Endothelial cell of umbilical vein (primary cell): ENCODE results near the gene SLC5A9. TPM values are rescaled to one million over a fixed set of nuclear protein-coding genes. Genes with fewer than 3 reads are reported as not detected.

Source experiments
- BruUV-seq: library from RNA; stranded (reverse); fragments of 400-500 nt; replicated peaks from 2 replicates; lab custom pipeline; 2021; lab: Mats Ljungman, UMichigan
- CTCF ChIA-PET: fragments of 300-600, 350-600 bp; sonication (Branson Sonifier 250); formaldehyde crosslinking; loops from one replicate; lab custom pipeline; 2021; ENCODE audit warnings: antibody characterized with exemption, inconsistent platforms; lab: Charles Lee
- POLR2A ChIA-PET: fragments of 300-600, 350-600 bp; sonication (Branson Sonifier 250); formaldehyde crosslinking; loops from one replicate; lab custom pipeline; 2021; ENCODE audit warnings: antibody characterized with exemption, inconsistent platforms; lab: Charles Lee
- DNase-seq: peaks from one replicate; pipeline ENCODE4 v3.0.0-alpha.2; 2011; ENCODE audit warnings: low read depth, low spot score
- FAIRE-seq: peaks from 2 replicates; lab custom pipeline; 2011; peaks lifted over from hg19 to GRCh38; lab: Jason Lieb, UNC
- H2AFZ ChIP-seq: 2 replicates; pipeline ENCODE4 v1.6.0; 2012; ENCODE audit warnings: low read depth, low read length, control low read depth, inconsistent platforms
- H3K27ac ChIP-seq: 2 replicates; pipeline ENCODE4 v1.5.1; 2011; ENCODE audit warnings: low read depth, mild to moderate bottlenecking, control low read depth, low read length, moderate library complexity; ENCODE audit not compliant: insufficient read depth
- H3K27me3 ChIP-seq, 2 experiments: 2 replicates each; pipeline versions ENCODE4 v1.6.0 to v1.6.1; 2011; ENCODE audit warnings: low read length in 2 of 2, mixed read lengths in 1 of 2; ENCODE audit not compliant: control insufficient read depth in 2 of 2, insufficient read depth in 2 of 2
- H3K36me3 ChIP-seq, 2 experiments: 2 replicates in 1 of 2; 3 replicates in 1 of 2; pipeline ENCODE4 v1.5.1; 2011; ENCODE audit warnings: low read length in 2 of 2, mild to moderate bottlenecking in 1 of 2, moderate library complexity in 1 of 2; ENCODE audit not compliant: control insufficient read depth in 2 of 2, insufficient read depth in 2 of 2; ENCODE audit errors: extremely low read depth in 1 of 2
- H3K4me1 ChIP-seq: 3 replicates; pipeline ENCODE4 v1.5.1; 2011; ENCODE audit warnings: mild to moderate bottlenecking, low read length; ENCODE audit not compliant: control insufficient read depth, insufficient read depth; ENCODE audit errors: extremely low read depth
- H3K4me2 ChIP-seq: 2 replicates; pipeline ENCODE4 v1.6.1; 2011; ENCODE audit warnings: low read length, control low read depth, mixed read lengths; ENCODE audit not compliant: insufficient read depth
- H3K4me3 ChIP-seq, 3 experiments: fragments of 200-600 bp in 1 of 3; sonication (generic), shearing (Covaris generic) in 1 of 3; replicated peaks in 1 of 3; 2 replicates each; pipeline ENCODE4 v1.5.1; 2011 to 2016; ENCODE audit warnings: control low read depth in 3 of 3, low read length in 3 of 3, mild to moderate bottlenecking in 2 of 3, inconsistent platforms in 1 of 3, low read depth in 1 of 3, moderate library complexity in 1 of 3; ENCODE audit not compliant: insufficient read depth in 1 of 3
- H3K79me2 ChIP-seq: 2 replicates; pipeline ENCODE4 v1.6.0; 2012; ENCODE audit warnings: low read length, inconsistent platforms; ENCODE audit not compliant: control insufficient read depth, insufficient read depth
- H3K9ac ChIP-seq: replicated peaks from 2 replicates; pipeline ENCODE3; 2011; ENCODE audit warnings: low read length, control low read depth; ENCODE audit not compliant: insufficient read depth; ENCODE audit errors: extremely low read depth
- H3K9me1 ChIP-seq: replicated peaks from 3 replicates; pipeline ENCODE4 v1.6.0; 2011; ENCODE audit warnings: mild to moderate bottlenecking, low read length; ENCODE audit not compliant: control insufficient read depth, insufficient read depth; ENCODE audit errors: extremely low read depth
- H3K9me3 ChIP-seq: replicated peaks from 2 replicates; pipeline ENCODE4 v1.5.1; 2012; ENCODE audit warnings: low read length, inconsistent platforms; ENCODE audit not compliant: control insufficient read depth, insufficient read depth
- H4K20me1 ChIP-seq: replicated peaks from 2 replicates; pipeline ENCODE3; 2011; ENCODE audit warnings: mild to moderate bottlenecking, low read length; ENCODE audit not compliant: control insufficient read depth, insufficient read depth; ENCODE audit errors: extremely low read depth
- EZH2 ChIP-seq: IDR thresholded peaks from 2 replicates; pipeline ENCODE4 v1.6.1; 2012; ENCODE audit warnings: borderline replicate concordance, low read depth, mild to moderate bottlenecking, moderate library complexity, low read length, inconsistent platforms; ENCODE audit not compliant: severe bottlenecking
- FOS ChIP-seq: IDR thresholded peaks from 2 replicates; pipeline ENCODE4 v1.6.1; 2011; ENCODE audit warnings: mild to moderate bottlenecking, low read length, moderate library complexity, borderline replicate concordance; ENCODE audit not compliant: insufficient read depth
- GATA2 ChIP-seq: IDR thresholded peaks from 2 replicates; pipeline ENCODE4 v1.7.0; 2011; ENCODE audit warnings: low read depth, mild to moderate bottlenecking, moderate library complexity, mixed read lengths, low read length; ENCODE audit not compliant: insufficient read length, insufficient read depth
- JUN ChIP-seq: IDR thresholded peaks from 2 replicates; pipeline ENCODE4 v1.6.1; 2011; ENCODE audit warnings: borderline replicate concordance, low read depth; ENCODE audit not compliant: insufficient read length, insufficient read depth
- MYC ChIP-seq: IDR thresholded peaks from one replicate; pipeline ENCODE4 v1.6.1; 2011; ENCODE audit warnings: mild to moderate bottlenecking, low read depth, low read length
- POLR2A ChIP-seq: IDR thresholded peaks from 2 replicates; pipeline ENCODE4 v1.6.1; 2012; ENCODE audit warnings: low read depth, mild to moderate bottlenecking, control low read depth, low read length
- POLR2AphosphoS5 ChIP-seq: IDR thresholded peaks from 2 replicates; pipeline ENCODE4 v1.6.1; 2012; ENCODE audit warnings: low read depth, mild to moderate bottlenecking, control low read depth, low read length, moderate library complexity; ENCODE audit not compliant: insufficient read depth
- dilution Hi-C: fragments of 300-500 bp; cut with MboI; formaldehyde crosslinking; loops from one replicate; pipeline ENCODE4 v1.15.0; 2019; ENCODE audit warnings: low sequenced_read_pairs; ENCODE audit not compliant: extremely low pct_ligation_motif_present
- intact Hi-C: fragments of 100-400 bp; cut with micrococcal nuclease; formaldehyde crosslinking; loops from one replicate; pipeline ENCODE4 v1.10.0; 2022
- polyA plus RNA-seq, 4 experiments: library from polyadenylated mRNA; depleted of rRNA in 3 of 4; stranded (reverse) in 3 of 4; unstranded in 1 of 4; fragments of >200 nt; gene quantifications; 2 replicates each; pipeline versions ENCODE4 v1.2.1 to v1.2.3, GENCODE V29; 2011 to 2012; ENCODE audit warnings: missing spikeins in 1 of 4
- total RNA-seq: library from RNA; stranded (reverse); gene quantifications from 2 replicates; pipeline ENCODE4 v1.2.3, GENCODE V29; 2021
- TF ChIP-seq, protein P1 (sequence below): IDR thresholded peaks from 2 replicates; pipeline ENCODE4 v1.6.1; 2011; ENCODE audit not compliant: insufficient read depth, insufficient read length
- TF ChIP-seq, protein P2 (sequence below), 2 donors: IDR thresholded peaks; 1 replicate in 1 of 2; 2 replicates in 1 of 2; pipeline ENCODE4 v1.5.1; 2011; ENCODE audit warnings: low read length in 2 of 2, mild to moderate bottlenecking in 2 of 2, moderate library complexity in 2 of 2, control low read depth in 1 of 2, inconsistent platforms in 1 of 2, low read depth in 1 of 2; ENCODE audit not compliant: insufficient read depth in 1 of 2; ENCODE audit errors: extremely low read depth in 1 of 2

SLC5A9 gene
- total and polyA plus RNA-seq, 2 donors (not counting 3 experiments of a cell fraction or from before 2014, with no cell fraction given): not detected

DNA sequence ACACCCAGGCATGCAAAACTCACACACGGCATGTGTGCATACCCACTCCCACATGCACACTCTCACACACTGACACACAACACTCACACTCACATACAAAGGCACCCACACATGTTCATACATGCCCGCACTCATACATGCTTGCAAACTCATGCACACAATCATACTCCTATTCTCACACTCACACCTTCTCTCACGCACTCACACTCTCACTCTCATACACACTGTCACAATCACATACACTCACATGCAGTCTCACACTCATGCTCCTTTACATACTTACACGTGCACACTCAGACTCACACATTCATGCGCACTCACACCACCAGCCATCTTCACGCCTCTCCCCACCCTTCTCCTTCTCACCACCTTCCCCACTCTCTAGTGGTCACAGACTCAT lies 3.1 kb downstream of the SLC5A9 start:
- POLR2A ChIA-PET: no interaction called here
- FAIRE-seq (no peak), DNase-seq (no peak)
- Histone ChIP-seq H3K9me3 (no peaks in the 10 kb centered on the region), H3K27ac (no peak overlapping the region), H3K4me3 (no peak overlapping the region), H3K9me1 (no peaks in the 10 kb centered on the region), H4K20me1 (no peaks in the 10 kb centered on the region), H3K36me3 (no peaks in the 10 kb centered on the region), H2AFZ (no peak overlapping the region), H3K9ac (no peak overlapping the region), H3K27me3 (no peaks in the 10 kb centered on the region), H3K79me2 (no peaks in the 10 kb centered on the region), H3K4me2 (no peak overlapping the region), H3K4me1 (peaks cover 9% of the 10 kb centered on the region)
- TF ChIP-seq EZH2 (no peak), MYC (no peak), POLR2A (no peak), GATA2 (no peak), JUN (no peak), POLR2AphosphoS5 (no peak), FOS (no peak)
- TF ChIP-seq, protein P1, sequence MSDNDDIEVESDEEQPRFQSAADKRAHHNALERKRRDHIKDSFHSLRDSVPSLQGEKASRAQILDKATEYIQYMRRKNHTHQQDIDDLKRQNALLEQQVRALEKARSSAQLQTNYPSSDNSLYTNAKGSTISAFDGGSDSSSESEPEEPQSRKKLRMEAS: no peak
- TF ChIP-seq, protein P2, sequence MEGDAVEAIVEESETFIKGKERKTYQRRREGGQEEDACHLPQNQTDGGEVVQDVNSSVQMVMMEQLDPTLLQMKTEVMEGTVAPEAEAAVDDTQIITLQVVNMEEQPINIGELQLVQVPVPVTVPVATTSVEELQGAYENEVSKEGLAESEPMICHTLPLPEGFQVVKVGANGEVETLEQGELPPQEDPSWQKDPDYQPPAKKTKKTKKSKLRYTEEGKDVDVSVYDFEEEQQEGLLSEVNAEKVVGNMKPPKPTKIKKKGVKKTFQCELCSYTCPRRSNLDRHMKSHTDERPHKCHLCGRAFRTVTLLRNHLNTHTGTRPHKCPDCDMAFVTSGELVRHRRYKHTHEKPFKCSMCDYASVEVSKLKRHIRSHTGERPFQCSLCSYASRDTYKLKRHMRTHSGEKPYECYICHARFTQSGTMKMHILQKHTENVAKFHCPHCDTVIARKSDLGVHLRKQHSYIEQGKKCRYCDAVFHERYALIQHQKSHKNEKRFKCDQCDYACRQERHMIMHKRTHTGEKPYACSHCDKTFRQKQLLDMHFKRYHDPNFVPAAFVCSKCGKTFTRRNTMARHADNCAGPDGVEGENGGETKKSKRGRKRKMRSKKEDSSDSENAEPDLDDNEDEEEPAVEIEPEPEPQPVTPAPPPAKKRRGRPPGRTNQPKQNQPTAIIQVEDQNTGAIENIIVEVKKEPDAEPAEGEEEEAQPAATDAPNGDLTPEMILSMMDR (IDR thresholded peaks at IDR 0.05; ENCODE audit: extremely low read depth in 1 of 2, insufficient read depth in 1 of 2, low read depth in 1 of 2, low read length in 2 of 2): no peak
- dilution Hi-C loops (no loop called here), intact Hi-C loops (loop anchor here (5.0 kb wide), 1 partner anchor 272 kb away; no protein-coding TSS in a partner anchor)
- no TSS peak for BruUV-seq
- CTCF ChIA-PET: interaction anchor here (1.7 kb wide), 1 partner anchor 22 kb away, joined by 4 read pairs; no protein-coding TSS in a partner anchor
